ENCODE data around the gene IL16. TPM values are rescaled to one million over a fixed set of nuclear protein-coding genes. Genes with fewer than 3 reads are reported as not detected.

IL16 gene
- total RNA-seq, 1 donor from 2014 or later, result 0.62 TPM

GRCh38 chr15:81257435-81257834 is 60.8 kb downstream of the IL16 start:
- DNase-seq, result no peak

- no peak for DNase-seq
These were observed 61.8 kb downstream of the IL16 start for GRCh38 chr15:81258455-81258854.

DNA sequence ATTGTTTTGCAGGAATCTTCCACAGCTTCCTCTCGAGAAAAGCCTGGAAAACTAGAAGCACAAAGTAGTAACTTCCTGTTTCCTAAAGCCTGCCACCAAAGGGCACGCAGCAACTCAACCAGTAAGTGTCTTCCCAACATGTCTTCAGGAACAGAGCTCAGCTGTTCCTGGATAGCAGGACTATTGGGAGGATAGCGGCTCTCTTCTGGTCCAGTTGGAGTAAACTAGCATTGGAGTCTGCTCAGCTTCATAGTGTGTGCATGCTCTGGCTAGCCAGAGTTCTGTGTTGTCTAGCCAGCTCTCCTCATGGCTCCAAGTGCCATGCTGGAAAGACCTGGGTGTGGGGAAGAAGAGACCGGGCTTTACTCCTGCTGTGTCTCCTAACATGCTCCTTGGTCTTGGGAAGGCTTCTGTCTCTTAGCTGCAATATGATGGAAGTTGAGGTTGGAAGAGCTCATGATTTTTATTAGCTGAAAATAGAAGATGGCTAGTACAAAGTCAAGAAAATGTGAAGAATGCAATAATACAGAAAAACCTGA is 63.1 kb downstream of the IL16 start:
- no peak for DNase-seq

DNA sequence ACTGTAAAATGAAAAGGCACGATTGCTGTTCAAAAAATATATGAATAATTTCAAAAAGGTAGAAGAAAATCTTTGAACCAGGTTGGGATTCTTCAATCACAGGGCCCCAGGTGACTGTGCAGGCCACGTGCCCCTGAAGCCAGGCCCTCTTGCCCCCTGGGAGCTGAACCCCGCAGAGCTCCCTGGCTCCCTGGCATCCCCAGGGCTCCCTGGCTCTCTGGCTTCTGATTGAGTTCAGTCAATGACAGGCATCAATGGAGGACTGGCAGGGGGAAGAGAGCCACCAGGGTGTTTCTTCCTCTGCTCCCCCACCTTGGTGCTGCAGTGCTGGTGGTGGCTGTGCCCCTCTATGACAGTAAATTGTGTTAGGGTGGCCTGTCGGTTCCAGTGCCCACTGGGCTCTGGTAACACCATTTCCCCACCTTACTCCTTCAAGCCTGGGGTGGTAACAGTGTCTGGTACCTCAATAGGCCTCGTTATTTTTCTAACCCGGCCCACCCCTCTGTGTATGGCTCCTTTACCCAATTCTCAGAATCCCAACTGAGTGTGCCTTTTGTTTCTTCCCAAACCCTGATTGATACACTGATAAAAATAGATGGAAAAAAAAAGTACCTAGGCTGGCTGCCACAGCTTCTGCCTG is 64.6 kb downstream of the IL16 start:
- DNase-seq, result no peak

DNA sequence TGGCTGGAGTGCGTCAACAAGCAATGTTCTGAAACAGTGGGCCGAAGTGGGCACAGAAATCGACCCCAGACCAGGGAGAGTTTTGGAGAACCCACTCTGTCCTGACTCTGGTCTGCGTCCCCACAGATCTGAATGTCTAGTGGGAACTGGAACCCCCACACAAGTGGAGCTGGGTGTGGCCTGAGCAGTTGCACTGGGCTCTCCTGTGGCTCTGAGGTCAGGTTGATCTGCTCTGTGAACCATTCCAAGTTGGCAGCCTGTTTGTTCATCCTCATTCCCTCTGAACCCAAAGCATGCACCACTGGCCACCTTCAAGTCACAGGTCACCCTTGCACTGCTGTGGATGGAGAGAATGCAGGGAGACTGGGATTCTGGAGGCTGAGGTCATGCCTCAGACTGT is 66.8 kb downstream of the IL16 start:
- DNase-seq, result no peak

DNA sequence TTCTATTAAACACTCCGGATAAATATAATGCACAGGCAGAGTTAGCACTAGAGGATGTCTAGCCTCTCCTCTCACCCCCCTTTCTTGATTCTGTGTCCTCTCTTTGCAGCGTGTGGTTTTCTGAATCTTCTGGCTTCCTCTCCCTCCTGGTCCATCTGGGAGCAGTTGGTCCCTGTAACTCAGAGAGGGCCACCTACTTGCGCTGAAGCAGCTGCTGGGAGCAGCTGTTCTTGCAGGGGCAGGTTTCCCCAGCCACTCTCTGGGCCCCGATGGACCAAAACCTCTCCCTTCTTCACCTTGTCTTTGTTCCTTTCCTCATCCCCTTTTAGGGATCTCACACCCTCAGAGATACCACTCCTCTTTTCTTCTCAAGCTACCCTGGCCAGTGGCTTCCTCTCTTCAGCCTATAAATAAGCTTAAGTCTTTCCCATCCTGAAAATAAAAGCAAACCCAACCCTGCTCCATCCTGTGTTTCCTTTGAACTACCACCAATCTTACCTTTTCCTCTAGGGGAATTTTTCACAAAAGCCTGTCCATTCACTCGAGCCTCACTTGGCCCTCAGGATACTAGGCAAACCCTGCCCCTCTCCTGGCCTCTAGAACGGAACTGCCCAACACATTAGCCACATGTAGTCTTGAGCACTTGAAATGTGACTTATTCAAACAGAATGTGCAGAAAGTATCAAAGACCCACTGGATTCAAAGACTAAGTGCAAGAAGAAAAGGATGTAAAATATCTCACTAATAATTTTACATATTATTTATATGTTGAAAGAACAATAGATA is 67.6 kb downstream of the IL16 start:
- DNase-seq, result no peak

DNA sequence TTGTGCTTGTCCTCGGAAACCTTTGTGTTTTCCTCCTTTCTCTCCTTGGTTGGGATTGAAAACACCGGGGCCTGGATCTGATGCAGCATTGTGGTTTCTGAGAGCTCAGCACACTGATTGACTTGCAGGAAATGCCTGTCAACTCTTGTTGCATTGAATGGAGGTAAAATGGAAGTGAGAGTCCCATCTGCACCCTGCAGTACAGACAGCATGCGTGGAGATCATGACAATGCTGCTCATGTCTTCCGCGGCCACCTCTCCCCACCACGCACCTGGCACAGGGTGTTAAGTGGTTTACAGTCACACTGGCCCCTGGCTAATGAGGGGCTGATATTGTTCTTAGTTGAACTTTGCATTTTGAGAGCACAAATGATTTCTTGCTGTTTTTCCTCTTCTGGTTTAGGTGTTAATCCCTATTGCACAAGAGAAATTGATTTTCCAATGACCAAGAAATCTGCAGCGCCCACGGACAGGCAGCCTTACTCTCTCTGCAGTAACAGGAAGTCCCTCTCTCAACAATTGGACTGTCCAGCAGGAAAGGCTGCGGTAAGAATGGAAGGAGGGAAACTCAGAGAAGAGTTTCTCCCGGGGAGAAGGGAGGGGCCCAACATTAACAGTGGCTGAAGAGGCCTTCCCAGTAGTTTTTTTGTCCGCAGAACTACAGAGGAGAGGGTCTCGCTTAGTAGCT is 68.7 kb downstream of the IL16 start:
- no peak for DNase-seq

DNA sequence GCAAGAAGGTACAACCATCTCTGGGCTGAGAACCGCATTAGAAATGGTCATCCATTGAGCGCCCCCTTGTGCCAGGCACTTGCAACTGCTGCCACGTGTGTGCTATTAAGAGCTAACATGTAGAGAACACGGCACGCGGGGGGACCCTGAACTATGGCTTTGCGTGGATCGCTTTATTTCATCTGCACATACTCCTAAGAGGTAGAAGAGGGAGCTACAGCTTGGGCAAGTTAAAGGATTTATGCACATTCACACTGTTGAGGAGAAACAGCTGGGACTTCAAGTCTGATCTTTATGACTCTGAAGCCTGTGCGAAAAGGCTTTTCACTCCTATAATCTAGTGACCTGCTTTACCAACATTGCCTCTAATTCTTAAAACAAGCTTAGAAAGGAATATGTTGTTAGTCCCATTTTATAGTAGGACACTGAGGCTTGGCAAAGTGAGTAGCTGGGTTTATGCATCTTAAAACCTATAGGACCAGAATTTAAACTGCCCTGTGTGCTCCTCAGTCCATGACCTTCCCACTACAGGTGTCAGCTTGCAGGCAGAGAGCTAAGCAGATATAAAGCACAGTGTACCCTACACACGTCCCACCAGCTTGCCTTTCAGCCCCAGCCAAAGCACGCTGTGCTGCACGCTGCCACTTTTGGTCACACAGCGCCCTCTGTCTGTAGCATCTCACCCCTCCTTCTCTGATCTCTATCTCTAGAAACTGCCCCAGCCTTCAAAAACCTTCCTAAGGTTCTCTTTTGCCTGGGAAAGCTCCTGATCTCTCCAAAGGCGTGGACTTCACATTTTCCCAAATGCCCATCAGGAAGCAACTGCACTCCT is 69.5 kb downstream of the IL16 start:
- DNase-seq, result peak; percentile 65

DNA sequence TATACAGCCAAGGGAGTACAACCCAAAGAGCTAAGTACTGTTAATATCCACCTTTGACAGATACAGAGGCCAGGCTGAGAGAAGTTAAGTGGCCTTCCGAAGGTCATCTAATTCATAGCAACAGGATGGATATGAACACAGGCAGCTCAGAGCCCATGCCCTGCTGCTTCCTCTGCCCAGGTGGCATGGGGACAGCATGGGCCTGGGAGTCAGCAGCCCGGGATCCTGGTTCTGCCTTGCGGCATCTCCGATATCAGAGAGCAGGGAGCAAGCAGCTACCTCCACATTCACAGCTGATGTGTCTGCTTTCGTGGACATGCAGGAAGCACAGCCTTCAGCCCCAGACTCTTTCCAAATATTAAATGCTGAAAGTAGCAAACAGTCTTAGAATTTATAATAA is 71.7 kb downstream of the IL16 start:
- no peak for DNase-seq

DNA sequence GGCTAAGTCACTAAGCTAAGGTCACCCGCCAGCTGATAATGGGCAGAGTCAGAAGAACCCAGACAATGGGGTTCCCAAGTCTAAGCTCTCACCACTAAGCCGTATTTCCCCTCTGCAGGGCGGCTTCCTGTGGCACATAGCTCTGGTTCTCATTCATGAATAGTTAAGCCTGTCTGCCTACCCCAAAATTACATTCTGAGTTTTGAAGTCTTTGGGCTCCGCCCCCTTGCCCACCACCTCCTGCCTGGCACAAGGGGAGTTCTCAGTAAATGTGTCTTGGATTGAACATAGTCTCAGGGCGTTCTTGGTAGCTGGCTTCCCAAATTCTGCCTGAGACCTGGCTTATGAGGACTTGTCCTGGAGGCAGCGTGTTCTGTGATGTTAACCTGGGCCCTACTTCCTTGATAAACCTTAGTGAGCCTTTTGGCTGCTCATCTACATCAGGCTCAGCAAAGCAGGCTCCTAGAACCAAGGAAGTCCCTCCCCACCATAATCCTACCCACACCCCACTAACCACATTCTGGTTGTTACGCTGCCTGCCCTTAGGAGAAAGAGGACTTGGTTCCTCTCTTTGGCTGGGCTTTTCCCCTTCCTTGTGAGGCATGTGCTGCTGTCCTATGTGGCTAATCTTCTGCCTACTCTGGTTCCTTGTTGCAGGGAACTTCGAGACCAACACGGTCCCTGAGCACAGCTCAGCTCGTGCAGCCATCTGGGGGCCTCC is 72.4 kb downstream of the IL16 start:
- DNase-seq, result no peak

DNA sequence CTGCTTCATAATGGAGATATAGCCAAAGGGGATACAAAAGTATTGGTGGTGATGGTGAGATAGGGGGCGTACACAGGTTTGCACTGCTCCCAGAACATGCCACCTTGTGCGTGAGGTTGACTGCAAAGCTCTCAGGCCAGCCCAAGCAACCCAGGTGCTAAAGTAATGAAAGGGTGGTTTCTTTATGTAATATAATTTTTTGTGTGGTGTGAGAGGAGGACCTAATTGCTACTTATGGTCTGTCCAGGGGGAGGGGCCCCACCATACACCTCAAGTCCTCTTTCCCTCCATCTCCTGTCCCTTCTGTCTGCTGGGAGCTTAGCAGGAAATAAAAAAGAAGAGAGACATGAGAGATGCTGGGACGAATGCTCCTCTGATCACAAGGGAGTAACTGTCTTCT is 73.5 kb downstream of the IL16 start:
- DNase-seq, result no peak

DNA sequence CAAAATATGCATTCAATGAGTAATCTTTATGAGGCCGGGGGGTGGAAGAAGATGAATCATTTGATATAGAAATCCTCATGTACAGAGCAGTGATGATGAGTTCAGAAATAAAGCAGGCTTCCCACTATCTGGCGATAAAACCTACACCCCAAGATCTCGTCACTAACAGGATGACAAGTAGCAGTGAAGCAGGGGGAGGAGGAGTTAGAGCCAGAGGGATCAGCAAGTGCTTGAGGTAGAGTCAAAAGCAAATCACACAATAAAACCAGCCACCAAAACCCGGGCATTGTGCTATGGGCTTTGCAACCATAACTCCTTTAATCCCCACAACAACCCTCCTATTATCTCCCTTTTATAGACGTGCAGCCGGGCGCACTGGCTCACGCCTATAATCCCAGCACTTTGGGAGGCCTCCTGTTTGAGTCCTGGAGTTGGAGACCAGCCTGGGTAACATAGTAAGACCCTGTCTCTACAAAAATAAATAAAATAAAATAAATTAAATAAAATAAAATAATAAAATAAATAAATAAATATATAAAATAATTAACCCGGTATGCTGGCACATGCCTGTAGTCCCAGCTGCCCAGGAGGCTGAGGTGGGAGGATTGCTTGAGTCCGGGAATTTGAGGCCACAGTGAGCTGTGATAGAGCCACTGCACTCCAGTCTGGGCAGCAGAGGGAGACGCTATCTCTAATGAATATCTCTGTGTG is 74.3 kb downstream of the IL16 start:
- DNase-seq, result no peak

DNA sequence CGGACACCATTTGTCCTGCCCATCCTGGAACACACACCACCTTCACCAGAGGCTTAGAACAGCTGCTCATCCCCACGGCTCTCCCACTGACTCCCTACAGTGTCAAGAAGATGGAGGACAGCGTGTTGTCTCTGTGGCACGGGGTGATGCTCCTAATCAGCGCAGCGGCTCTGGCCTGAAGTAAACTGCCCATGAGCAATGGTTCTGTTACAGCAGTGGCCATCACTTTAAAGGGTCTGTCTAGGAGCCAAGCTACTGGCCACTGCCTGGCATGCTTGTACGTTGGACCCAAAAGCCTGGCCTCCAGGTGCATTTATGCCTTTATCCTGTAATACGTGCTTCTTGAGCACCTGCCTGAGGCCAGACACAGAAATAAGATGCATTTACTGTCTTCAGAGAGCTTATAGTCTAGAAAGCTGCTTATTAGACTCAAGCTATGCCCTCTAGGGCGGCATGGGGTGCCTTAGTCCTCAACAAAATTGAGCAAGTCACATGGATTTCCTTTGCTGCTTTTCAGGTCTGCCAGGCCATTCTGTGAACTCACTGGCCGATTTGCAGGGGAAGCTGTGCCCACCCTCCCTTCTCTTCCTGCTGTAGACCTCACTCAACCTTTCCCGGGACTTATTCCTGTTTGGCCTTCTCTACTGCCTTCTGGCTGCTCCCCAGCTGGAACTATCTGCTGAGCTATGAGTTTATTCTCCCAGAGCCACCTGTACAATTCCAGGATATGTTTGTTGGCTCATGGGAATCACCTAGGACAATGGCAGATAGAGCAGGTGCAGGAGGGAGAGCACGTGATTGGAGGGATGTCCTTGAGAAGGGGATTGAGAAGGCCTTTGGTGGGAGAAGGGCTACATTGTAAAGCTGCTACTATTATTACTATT is 75.3 kb downstream of the IL16 start:
- no peak for DNase-seq

- DNase-seq, result no peak
These were observed 76.5 kb downstream of the IL16 start for GRCh38 chr15:81273200-81273599.

DNA sequence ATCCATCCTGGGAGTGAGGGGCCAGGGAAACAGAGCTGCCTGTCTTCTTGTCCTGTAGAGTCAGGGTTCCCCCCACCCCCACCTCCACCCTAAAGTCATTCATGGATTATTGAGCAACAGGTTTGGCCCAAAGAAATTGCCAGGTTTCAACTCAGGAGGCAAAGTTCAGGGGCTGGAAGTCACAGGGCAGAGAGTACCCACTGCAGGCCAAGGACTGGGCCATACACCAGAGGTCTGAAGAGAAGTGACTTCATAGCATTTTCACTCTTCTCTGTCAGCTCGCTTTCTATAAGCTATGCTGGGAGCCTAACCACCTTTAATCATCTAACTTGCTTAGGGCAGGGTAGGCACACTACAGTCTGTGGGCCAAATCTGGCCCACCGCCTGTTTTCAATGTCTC is 77.2 kb downstream of the IL16 start:
- DNase-seq, result no peak

GRCh38 chr15:81274255-81274654 is 77.6 kb downstream of the IL16 start:
- DNase-seq, result no peak

DNA sequence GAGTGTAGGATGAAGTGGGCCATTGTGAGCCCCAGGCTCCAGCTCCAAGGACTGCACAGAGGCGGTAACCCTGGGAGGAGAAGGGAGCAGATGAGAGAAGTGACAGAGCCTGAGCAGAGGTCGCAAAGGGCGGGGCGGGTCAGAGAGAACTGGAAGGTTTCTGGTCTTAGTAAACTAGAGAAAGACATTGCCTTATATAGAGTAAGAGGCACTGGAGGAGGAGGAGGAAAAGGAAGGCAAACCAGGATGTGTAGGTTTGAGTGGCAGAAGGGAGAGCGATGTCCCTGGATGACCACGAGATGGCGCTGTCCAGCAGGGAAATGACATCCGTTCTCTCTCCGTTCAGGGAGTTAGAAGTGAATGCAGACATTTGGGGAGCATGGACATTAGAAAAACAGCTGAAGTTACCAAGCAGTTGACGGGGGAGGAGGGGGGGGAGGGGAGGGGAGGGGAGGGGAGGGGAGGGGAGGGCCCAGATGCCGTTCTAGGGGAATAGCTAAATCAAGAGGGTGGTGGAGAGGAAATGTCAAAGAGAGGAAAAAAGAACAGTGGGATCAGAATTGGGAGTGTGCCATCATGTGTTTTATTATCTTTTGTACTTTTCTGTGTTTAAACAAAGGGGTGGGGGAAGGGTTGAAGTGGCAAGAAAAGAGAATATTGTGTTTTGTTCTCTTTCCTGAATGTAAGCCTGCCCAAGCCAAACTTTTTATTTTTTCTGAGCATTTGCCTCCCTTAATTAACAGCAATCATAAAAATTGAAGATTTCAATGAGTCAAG is 78.4 kb downstream of the IL16 start:
- peak; percentile 75 for DNase-seq

GRCh38 chr15:81275711-81276392 is 79.2 kb downstream of the IL16 start:
- DNase-seq, result no peak

DNA sequence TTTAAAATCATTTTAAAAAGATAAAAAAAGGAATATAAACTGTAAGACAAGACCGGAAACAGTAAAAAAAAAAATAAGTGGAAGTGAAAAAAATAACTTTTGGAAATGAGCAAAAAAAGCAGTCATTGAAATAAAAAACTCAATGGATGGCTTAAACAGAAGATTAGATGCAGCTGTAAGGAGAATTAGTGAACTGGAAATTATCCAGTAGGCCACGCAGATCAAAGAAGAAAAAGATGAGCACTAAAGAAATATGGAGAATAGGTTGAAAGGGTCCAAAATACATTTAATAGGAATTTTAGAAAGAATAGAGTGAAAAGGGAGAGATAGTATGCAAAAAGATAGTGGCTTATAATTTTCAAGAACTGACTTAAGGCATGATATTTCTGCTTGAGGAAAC is 80.3 kb downstream of the IL16 start:
- DNase-seq, result no peak
